ENCODE results near the gene CTNNA2. TPM values are rescaled to one million over a fixed set of nuclear protein-coding genes. Genes with fewer than 3 reads are reported as not detected.

Gene CTNNA2
- total and polyA plus RNA-seq, 9 of the 15 experiments (the other 6 are each of a cell fraction or from before 2014, with no cell fraction given) = 0.03 to 0.40 (median 0.15) TPM

DNA sequence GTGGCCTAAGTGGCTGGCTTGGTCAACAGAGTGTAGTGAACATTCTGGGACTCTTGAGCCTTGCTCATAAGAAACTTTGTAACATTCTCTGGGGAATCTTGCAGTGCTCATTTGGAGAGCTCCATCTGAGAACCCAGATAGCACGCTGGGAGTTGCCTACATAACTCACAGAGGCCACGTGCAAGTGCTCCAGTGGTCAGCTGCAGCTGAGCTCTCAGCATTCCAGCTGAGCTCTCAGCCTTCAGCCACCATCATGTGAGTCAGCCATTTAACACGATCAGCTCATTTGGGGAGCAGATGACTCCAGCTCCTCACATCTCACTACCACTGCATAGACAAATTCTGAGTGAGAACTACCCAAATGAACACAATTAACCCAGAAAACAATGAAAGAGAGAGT, 25.5 kb upstream of the CTNNA2 start:
- WGBS (ENCODE audit: insufficient coverage, low coverage, missing lambda C conversion rate) = 0% methylated on average over 3 of the region's 3 CpGs
- CTCF ChIA-PET (ENCODE audit: low intra/inter-chr PET ratio) = no interaction called here
- POLR2A ChIA-PET = no interaction called here
- H4K20me1 ChIP-seq (replicated peaks; ENCODE audit: control insufficient read depth, insufficient read depth, low read length) = no peaks in the 10 kb centered on the region
- H3K9me3 ChIP-seq (replicated peaks; ENCODE audit: control insufficient read depth, insufficient read depth, low read depth, low read length) = no peaks in the 10 kb centered on the region
- H2AFZ ChIP-seq (ENCODE audit: low read depth, low read length) = no peak overlapping the region
- H3K9me1 ChIP-seq (ENCODE audit: control insufficient read depth, insufficient read depth, low read length) = no peaks in the 10 kb centered on the region
- H3K27ac ChIP-seq (ENCODE audit: extremely low read depth, low read depth, low read length) = no peak overlapping the region
- in situ Hi-C loops (cut with MboI) (no loop called here), intact Hi-C loops (cut with micrococcal nuclease) (no loop called here)
- no peaks in the 10 kb centered on the region for H3K27me3 ChIP-seq (ENCODE audit: control insufficient read depth in 2 of 2, insufficient read depth in 2 of 2, low read length in 2 of 2)
- H3K79me2 ChIP-seq (ENCODE audit: control insufficient read depth, insufficient read depth, low read length) = no peaks in the 10 kb centered on the region
- BruUV-seq (replicated peaks) = no TSS peak
- TF ChIP-seq NFE2 (IDR thresholded peaks at IDR 0.05; ENCODE audit: low read depth) = no peak
- no peak for TF ChIP-seq GATAD2B (IDR thresholded peaks at IDR 0.05; ENCODE audit: borderline replicate concordance)
- TF ChIP-seq CEBPB (tag; IDR thresholded peaks at IDR 0.05) = no peak
- no peak for TF ChIP-seq BACH1 (tag; IDR thresholded peaks at IDR 0.05)
- TF ChIP-seq, protein P1, sequence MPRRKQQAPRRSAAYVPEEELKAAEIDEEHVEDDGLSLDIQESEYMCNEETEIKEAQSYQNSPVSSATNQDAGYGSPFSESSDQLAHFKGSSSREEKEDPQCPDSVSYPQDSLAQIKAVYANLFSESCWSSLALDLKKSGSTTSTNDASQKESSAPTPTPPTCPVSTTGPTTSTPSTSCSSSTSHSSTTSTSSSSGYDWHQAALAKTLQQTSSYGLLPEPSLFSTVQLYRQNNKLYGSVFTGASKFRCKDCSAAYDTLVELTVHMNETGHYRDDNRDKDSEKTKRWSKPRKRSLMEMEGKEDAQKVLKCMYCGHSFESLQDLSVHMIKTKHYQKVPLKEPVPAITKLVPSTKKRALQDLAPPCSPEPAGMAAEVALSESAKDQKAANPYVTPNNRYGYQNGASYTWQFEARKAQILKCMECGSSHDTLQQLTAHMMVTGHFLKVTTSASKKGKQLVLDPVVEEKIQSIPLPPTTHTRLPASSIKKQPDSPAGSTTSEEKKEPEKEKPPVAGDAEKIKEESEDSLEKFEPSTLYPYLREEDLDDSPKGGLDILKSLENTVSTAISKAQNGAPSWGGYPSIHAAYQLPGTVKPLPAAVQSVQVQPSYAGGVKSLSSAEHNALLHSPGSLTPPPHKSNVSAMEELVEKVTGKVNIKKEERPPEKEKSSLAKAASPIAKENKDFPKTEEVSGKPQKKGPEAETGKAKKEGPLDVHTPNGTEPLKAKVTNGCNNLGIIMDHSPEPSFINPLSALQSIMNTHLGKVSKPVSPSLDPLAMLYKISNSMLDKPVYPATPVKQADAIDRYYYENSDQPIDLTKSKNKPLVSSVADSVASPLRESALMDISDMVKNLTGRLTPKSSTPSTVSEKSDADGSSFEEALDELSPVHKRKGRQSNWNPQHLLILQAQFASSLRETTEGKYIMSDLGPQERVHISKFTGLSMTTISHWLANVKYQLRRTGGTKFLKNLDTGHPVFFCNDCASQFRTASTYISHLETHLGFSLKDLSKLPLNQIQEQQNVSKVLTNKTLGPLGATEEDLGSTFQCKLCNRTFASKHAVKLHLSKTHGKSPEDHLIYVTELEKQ (CRISPR knock-in tag; IDR thresholded peaks at IDR 0.05) = no peak
- no peak for TF ChIP-seq CBX8 (IDR thresholded peaks at IDR 0.05; ENCODE audit: borderline replicate concordance, extremely low read depth, low read depth, low read length, poor library complexity, severe bottlenecking)
- TF ChIP-seq HDAC2 (IDR thresholded peaks at IDR 0.05) = no peak
- no peak for TF ChIP-seq HMG20B (CRISPR knock-in tag; IDR thresholded peaks at IDR 0.05)
- TF ChIP-seq ZNF780A (CRISPR knock-in tag; IDR thresholded peaks at IDR 0.05) = no peak
- TF ChIP-seq GATA2 (CRISPR knock-in tag; IDR thresholded peaks at IDR 0.05) = no peak
- TF ChIP-seq GTF2F1 (IDR thresholded peaks at IDR 0.05; ENCODE audit: low read depth, low read length) = no peak
- no peak for TF ChIP-seq RAD51 (IDR thresholded peaks at IDR 0.05; ENCODE audit: borderline replicate concordance, low read depth)
- no peak for TF ChIP-seq TBP (optimal IDR thresholded peaks at IDR 0.05; ENCODE audit: low read depth, low read length)
- no peak overlapping the region for H3K4me3 ChIP-seq
- no peak overlapping the region for H3K9ac ChIP-seq (ENCODE audit: insufficient read depth in 1 of 2, low read depth in 2 of 2, low read length in 2 of 2)
- FAIRE-seq (no peak), ATAC-seq (no peak), DNase-seq (ENCODE audit: extremely low read depth in 1 of 4, low spot score in 3 of 4) (no peak)
- no peaks in the 10 kb centered on the region for H3K4me1 ChIP-seq (replicated peaks in 1 of 2; ENCODE audit: control insufficient read depth in 2 of 2, insufficient read depth in 2 of 2, low read length in 2 of 2)
- H3K36me3 ChIP-seq (ENCODE audit: control insufficient read depth, insufficient read depth, low read length) = no peaks in the 10 kb centered on the region
- no peak overlapping the region for H3K4me2 ChIP-seq (ENCODE audit: insufficient read depth, low read length)

All from K562 (cell line).